SU-DHL-6 (cell line): ENCODE results near the gene HSPA5.

Source experiments
- H2AFZ ChIP-seq: fragments of 200-600 bp; sonication (generic); 2 replicates; pipeline ENCODE4 v1.6.1; 2014; ENCODE audit warnings: low read depth, mild to moderate bottlenecking, moderate library complexity, mixed read lengths, antibody characterized with exemption, low read length; ENCODE audit not compliant: severe bottlenecking
- H3F3A ChIP-seq: fragments of 200-600 bp; shearing (Covaris generic); 2 replicates; pipeline ENCODE4 v1.6.0; 2016; ENCODE audit warnings: antibody characterized with exemption, mild to moderate bottlenecking; ENCODE audit not compliant: insufficient read depth
- H3K27ac ChIP-seq: fragments of 200-600 bp; sonication (generic); 2 replicates; pipeline ENCODE4 v1.5.1; 2016; ENCODE audit warnings: low read depth, mild to moderate bottlenecking, low read length, moderate library complexity, mixed read lengths
- H3K27me3 ChIP-seq: fragments of 200-600 bp; sonication (generic), shearing (Covaris generic); 2 replicates; pipeline ENCODE4 v1.6.0; 2014; ENCODE audit warnings: mild to moderate bottlenecking, low read length
- H3K36me3 ChIP-seq: fragments of 200-600 bp; sonication (generic); 2 replicates; pipeline ENCODE4 v1.6.1; 2014; ENCODE audit warnings: mild to moderate bottlenecking, low read length, mixed read lengths
- H3K4me2 ChIP-seq: fragments of 300-600, 200-600 bp; shearing (Covaris generic), sonication (generic); 2 replicates; pipeline ENCODE4 v1.6.0; 2014; ENCODE audit warnings: low read length, low read depth, mild to moderate bottlenecking; ENCODE audit not compliant: poor library complexity, severe bottlenecking
- H3K4me3 ChIP-seq: fragments of 200-600 bp; sonication (generic); 2 replicates; pipeline ENCODE4 v1.5.1; 2014; ENCODE audit warnings: antibody characterized with exemption, low read length, mild to moderate bottlenecking, mixed read lengths; ENCODE audit not compliant: insufficient read depth, poor library complexity, severe bottlenecking
- H3K79me2 ChIP-seq: fragments of 200-600 bp; sonication (generic); 2 replicates; pipeline ENCODE4 v1.6.1; 2014; ENCODE audit warnings: mild to moderate bottlenecking, low read length, moderate library complexity; ENCODE audit not compliant: insufficient read depth
- H3K9ac ChIP-seq: fragments of 200-600 bp; sonication (generic); 2 replicates; pipeline ENCODE4 v1.7.0; 2014; ENCODE audit warnings: mild to moderate bottlenecking, low read length
- H3K9me2 ChIP-seq: fragments of 200-600 bp; sonication (generic); replicated peaks from 2 replicates; pipeline ENCODE4 v1.6.1; 2014; ENCODE audit warnings: low read length; ENCODE audit not compliant: insufficient read depth
- H3K9me3 ChIP-seq: fragments of 200-600 bp; sonication (generic); 2 replicates; pipeline ENCODE4 v1.6.1; 2014; ENCODE audit warnings: low read length, mixed read lengths; ENCODE audit not compliant: insufficient read depth
- H4K20me1 ChIP-seq: fragments of 200-600 bp; sonication (generic); 2 replicates; pipeline ENCODE4 v1.6.1; 2014; ENCODE audit warnings: low read depth, mild to moderate bottlenecking, antibody characterized with exemption, low read length, moderate library complexity, mixed read lengths
- EZH2phosphoT487 ChIP-seq: fragments of 200-600 bp; sonication (generic), shearing (Covaris generic); conservative IDR thresholded peaks from 2 replicates; pipeline ENCODE4 v1.6.1; 2018; ENCODE audit warnings: mild to moderate bottlenecking, antibody characterized with exemption, low read length, moderate library complexity, mixed read lengths
- TF ChIP-seq, protein P1 (sequence below): fragments of 200-600 bp; sonication (generic); IDR thresholded peaks from one replicate; pipeline ENCODE4 v1.5.1; 2017; ENCODE audit warnings: antibody characterized with exemption, mild to moderate bottlenecking, low read length, moderate library complexity; ENCODE audit not compliant: insufficient read depth, poor library complexity, severe bottlenecking

HSPA5 gene

DNA sequence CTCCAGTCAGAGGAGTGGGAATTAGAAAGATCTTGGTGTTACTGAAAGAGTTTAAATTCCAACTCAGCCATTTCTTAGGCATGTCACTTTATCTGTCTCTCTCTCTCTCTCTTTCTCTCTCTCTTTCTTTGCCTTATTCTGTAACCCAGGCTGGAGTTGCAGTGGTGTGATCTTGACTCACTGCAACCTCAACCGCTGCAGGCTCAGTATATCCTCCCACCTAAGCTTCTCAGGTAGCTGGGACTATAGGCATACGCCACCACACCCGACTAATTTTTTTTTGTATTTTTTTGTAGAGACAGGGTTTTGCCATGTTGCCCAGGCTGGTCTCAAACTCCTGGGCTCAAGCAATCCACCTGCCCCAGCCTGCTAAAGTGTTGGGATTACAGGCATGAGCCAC is 22.5 kb downstream of the HSPA5 start:
- peaks cover 3% of the 10 kb centered on the region; the same call in 1 of the 2 replicates for H3K36me3 ChIP-seq
- TF ChIP-seq EZH2phosphoT487: no peak
- TF ChIP-seq, protein P1, sequence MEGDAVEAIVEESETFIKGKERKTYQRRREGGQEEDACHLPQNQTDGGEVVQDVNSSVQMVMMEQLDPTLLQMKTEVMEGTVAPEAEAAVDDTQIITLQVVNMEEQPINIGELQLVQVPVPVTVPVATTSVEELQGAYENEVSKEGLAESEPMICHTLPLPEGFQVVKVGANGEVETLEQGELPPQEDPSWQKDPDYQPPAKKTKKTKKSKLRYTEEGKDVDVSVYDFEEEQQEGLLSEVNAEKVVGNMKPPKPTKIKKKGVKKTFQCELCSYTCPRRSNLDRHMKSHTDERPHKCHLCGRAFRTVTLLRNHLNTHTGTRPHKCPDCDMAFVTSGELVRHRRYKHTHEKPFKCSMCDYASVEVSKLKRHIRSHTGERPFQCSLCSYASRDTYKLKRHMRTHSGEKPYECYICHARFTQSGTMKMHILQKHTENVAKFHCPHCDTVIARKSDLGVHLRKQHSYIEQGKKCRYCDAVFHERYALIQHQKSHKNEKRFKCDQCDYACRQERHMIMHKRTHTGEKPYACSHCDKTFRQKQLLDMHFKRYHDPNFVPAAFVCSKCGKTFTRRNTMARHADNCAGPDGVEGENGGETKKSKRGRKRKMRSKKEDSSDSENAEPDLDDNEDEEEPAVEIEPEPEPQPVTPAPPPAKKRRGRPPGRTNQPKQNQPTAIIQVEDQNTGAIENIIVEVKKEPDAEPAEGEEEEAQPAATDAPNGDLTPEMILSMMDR: no peak

DNA sequence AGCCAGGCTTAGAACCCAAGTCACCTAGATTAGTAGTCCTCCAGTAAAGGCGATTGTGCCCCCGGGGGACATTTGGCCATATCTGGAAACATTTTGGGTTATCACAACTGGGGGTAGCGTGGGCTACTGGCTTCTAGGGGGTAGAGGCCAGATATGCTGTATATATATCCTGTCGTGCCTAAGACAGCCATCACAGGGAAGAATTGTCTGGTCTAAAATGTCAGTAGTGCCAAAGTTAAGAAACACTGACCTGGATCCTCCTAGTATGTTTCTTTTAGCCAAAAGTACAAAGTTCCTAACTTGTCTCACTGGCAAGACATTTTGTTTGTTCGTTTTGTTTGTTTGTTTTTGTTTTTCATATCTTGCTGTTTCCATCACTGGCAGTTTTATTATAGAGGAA is 27.0 kb downstream of the HSPA5 start:
- Histone ChIP-seq H4K20me1 (no peaks in the 10 kb centered on the region), H3K9ac (no peak overlapping the region), H3K27me3 (no peaks in the 10 kb centered on the region), H3K9me2 (no peaks in the 10 kb centered on the region), H3K79me2 (no peaks in the 10 kb centered on the region), H3K27ac (no peak overlapping the region), H3K36me3 (no peaks in the 10 kb centered on the region), H2AFZ (no peak overlapping the region), H3K9me3 (no peaks in the 10 kb centered on the region), H3K4me2 (no peak overlapping the region), H3K4me3 (no peak overlapping the region), H3F3A (no peaks in the 10 kb centered on the region)
- no peak for TF ChIP-seq EZH2phosphoT487
- TF ChIP-seq, protein P1: no peak

More for the DNA sequence above, 22.5 kb downstream of the HSPA5 start:
- Histone ChIP-seq H3K4me3 (no peak overlapping the region), H3K27me3 (no peaks in the 10 kb centered on the region), H3K79me2 (no peaks in the 10 kb centered on the region), H3K9ac (no peak overlapping the region), H3K9me2 (no peaks in the 10 kb centered on the region), H3K9me3 (no peaks in the 10 kb centered on the region), H3K4me2 (no peak overlapping the region), H2AFZ (no peak overlapping the region), H3K27ac (no peak overlapping the region), H4K20me1 (no peaks in the 10 kb centered on the region), H3F3A (no peaks in the 10 kb centered on the region)

DNA sequence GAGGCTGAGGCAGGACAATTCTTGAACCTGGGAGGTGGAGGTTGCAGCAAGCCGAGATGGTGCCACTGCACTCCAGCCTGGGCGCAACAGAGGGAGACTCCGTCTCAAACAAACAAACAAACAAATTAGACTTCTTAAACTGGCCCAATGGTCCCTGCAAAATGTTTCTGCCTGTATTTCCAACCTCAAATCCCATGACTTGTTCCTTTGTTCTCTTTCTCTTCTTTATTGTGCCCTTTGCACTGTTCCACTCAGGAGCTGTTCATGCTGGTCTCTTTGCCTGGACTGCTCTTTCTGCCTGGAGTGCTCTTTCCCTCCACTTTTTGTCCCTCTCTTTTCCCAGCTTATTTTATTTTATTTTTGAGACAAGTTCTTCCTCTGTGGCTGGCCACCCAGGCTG is 36.7 kb downstream of the HSPA5 start:
- Histone ChIP-seq H3K27me3 (no peaks in the 10 kb centered on the region), H3K9ac (no peak overlapping the region), H3K9me3 (no peaks in the 10 kb centered on the region), H3K36me3 (0 out of 2 replicates have a peak, but pooled peaks cover 3% of the 10 kb centered on the region), H3K79me2 (peaks cover 9% of the 10 kb centered on the region; the same call in 1 of the 2 replicates), H3F3A (no peaks in the 10 kb centered on the region), H3K9me2 (no peaks in the 10 kb centered on the region), H3K4me3 (no peak overlapping the region), H3K4me2 (no peak overlapping the region), H2AFZ (no peak overlapping the region), H3K27ac (no peak overlapping the region), H4K20me1 (no peaks in the 10 kb centered on the region)
- TF ChIP-seq, protein P1: no peak
- TF ChIP-seq EZH2phosphoT487: no peak
